GM19324 (cell line): Measurements from ENCODE around the gene CDIPT.
"Not testable (repeated sequence)": the region's sequence is repeated elsewhere in the genome, so short reads cannot be mapped to it uniquely, and the experiment has no call there.

Experiments
- ATAC-seq: cut with Tn5 transposase; IDR thresholded peaks from one replicate; pipeline ENCODE4 v1.9.1; 2021; ENCODE audit warnings: mild to moderate bottlenecking, moderate library complexity; ENCODE audit not compliant: unreplicated experiment, low FRiP score

The CDIPT gene

GRCh38 chr16:29862884-29863668 is at the start of gene CDIPT:
TSS of gene CDIPT (minus strand) at chr16:29863226. CDS start at chr16:29862857, 369 bp downstream.
- ATAC-seq, result peak; percentile 92

GRCh38 chr16:29912087-29912486 is 49.1 kb upstream of the CDIPT start:
- no peak for ATAC-seq

GRCh38 chr16:29911676-29912010 is 48.6 kb upstream of the CDIPT start:
- ATAC-seq, result no peak

GRCh38 chr16:29910819-29911675 is 48.0 kb upstream of the CDIPT start:
- no peak for ATAC-seq

- ATAC-seq, result not testable (repeated sequence)
Observed at GRCh38 chr16:29909851-29910250, 46.8 kb upstream of the CDIPT start.

GRCh38 chr16:29909391-29909790 is 46.4 kb upstream of the CDIPT start:
- ATAC-seq, result no peak

GRCh38 chr16:29908719-29909220 is 45.7 kb upstream of the CDIPT start:
- no peak for ATAC-seq

GRCh38 chr16:29907973-29908372 is 44.9 kb upstream of the CDIPT start:
- ATAC-seq, result no peak

GRCh38 chr16:29906520-29907244 is 43.7 kb upstream of the CDIPT start:
- ATAC-seq, result no peak

- ATAC-seq, result no peak
Observed at GRCh38 chr16:29905668-29906067, 42.6 kb upstream of the CDIPT start.

GRCh38 chr16:29904947-29905346 is 41.9 kb upstream of the CDIPT start:
- no peak for ATAC-seq

- ATAC-seq, result no peak
Observed at GRCh38 chr16:29903590-29903989, 40.6 kb upstream of the CDIPT start.

- ATAC-seq, result no peak
Observed at GRCh38 chr16:29901607-29901945, 38.5 kb upstream of the CDIPT start.

- ATAC-seq, result no peak
Observed at GRCh38 chr16:29900888-29901606, 38.0 kb upstream of the CDIPT start.

GRCh38 chr16:29900102-29900887 is 37.3 kb upstream of the CDIPT start, which contains the start of gene ASPHD1:
TSS of gene ASPHD1 (plus strand) at chr16:29900488. CDS start at chr16:29900972, 484 bp downstream.
- ATAC-seq, result peak; percentile 69

GRCh38 chr16:29899516-29900101 is 36.6 kb upstream of the CDIPT start, which contains the start of gene SEZ6L2:
TSS of gene SEZ6L2 (minus strand) at chr16:29899550. CDS start at chr16:29899019, 531 bp downstream.
- no peak for ATAC-seq

GRCh38 chr16:29898804-29899515 is 35.9 kb upstream of the CDIPT start:
- ATAC-seq, result no peak

GRCh38 chr16:29898135-29898803 is 35.2 kb upstream of the CDIPT start:
- ATAC-seq, result no peak
